K562 (cell line): ENCODE results near the gene IBA57. TPM values are rescaled to one million over a fixed set of nuclear protein-coding genes. Genes with fewer than 3 reads are reported as not detected.

ENCODE experiments used
- ATAC-seq: fragments of 200-7000 bp; cut with Tn5 transposase; 3 replicates; pipeline ENCODE4 v1.9.1; 2020; ENCODE audit warnings: moderate library complexity
- BruUV-seq: library from RNA; stranded (reverse); fragments of 400-500 nt; replicated peaks from 2 replicates; lab custom pipeline; 2021; lab: Mats Ljungman, UMichigan
- CTCF ChIA-PET: fragments of 300-600 bp; formaldehyde crosslinking; extraction: SDS; loops from one replicate; lab custom pipeline; 2021; ENCODE audit warnings: low intra/inter-chr PET ratio; lab: Yijun Ruan, JAX
- POLR2A ChIA-PET: fragments of 300-600, 350-650 bp; sonication (Branson Sonifier 250); formaldehyde crosslinking; extraction: SDS; loops from one replicate; lab custom pipeline; 2021; ENCODE audit warnings: antibody characterized with exemption, inconsistent platforms; lab: Yijun Ruan, JAX
- DNase-seq, 4 experiments: peaks; one replicate each; pipeline versions ENCODE4 v3.0.0 to v3.0.0-alpha.2; 2011 to 2018; ENCODE audit warnings: low spot score in 3 of 4, mixed read lengths in 3 of 4; ENCODE audit errors: extremely low read depth in 1 of 4
- FAIRE-seq: peaks from 2 replicates; lab custom pipeline; 2011; peaks lifted over from hg19 to GRCh38; lab: Jason Lieb, UNC
- H2AFZ ChIP-seq: 2 replicates; pipeline ENCODE4 v1.6.0; 2011; ENCODE audit warnings: low read depth, low read length, control low read depth, inconsistent platforms
- H3K27ac ChIP-seq: fragments of 200-600 bp; 3 replicates; pipeline ENCODE4 v1.8.0; 2011; ENCODE audit warnings: low read depth, mild to moderate bottlenecking, control low read depth, inconsistent platforms, low read length, moderate library complexity, mixed read lengths; ENCODE audit errors: extremely low read depth
- H3K27me3 ChIP-seq, 2 experiments: fragments of 300-600 bp in 1 of 2; 2 replicates in 1 of 2; 3 replicates in 1 of 2; pipeline versions ENCODE4 v1.6.0 to v1.8.0; 2011; ENCODE audit warnings: inconsistent platforms in 2 of 2, low read length in 2 of 2, mild to moderate bottlenecking in 1 of 2, mixed read lengths in 1 of 2, moderate library complexity in 1 of 2; ENCODE audit not compliant: control insufficient read depth in 2 of 2, insufficient read depth in 2 of 2
- H3K36me3 ChIP-seq: fragments of 300-600 bp; 3 replicates; pipeline ENCODE4 v1.8.0; 2011; ENCODE audit warnings: mild to moderate bottlenecking, low read length, inconsistent platforms; ENCODE audit not compliant: control insufficient read depth, insufficient read depth
- H3K4me1 ChIP-seq, 2 experiments: fragments of 200-600 bp in 1 of 2; replicated peaks in 1 of 2; 2 replicates in 1 of 2; 3 replicates in 1 of 2; pipeline versions ENCODE4 v1.5.1 to v1.8.0; 2011; ENCODE audit warnings: inconsistent platforms in 2 of 2, low read length in 2 of 2, mild to moderate bottlenecking in 1 of 2, mixed read lengths in 1 of 2, moderate library complexity in 1 of 2; ENCODE audit not compliant: control insufficient read depth in 2 of 2, insufficient read depth in 2 of 2
- H3K4me2 ChIP-seq: 2 replicates; pipeline ENCODE4 v1.6.1; 2011; ENCODE audit warnings: low read length, control low read depth, inconsistent platforms, mixed read lengths; ENCODE audit not compliant: insufficient read depth
- H3K4me3 ChIP-seq: fragments of 200-600 bp; sonication (generic), shearing (Covaris generic); 2 replicates; pipeline ENCODE4 v1.5.1; 2016; ENCODE audit warnings: control low read depth, inconsistent platforms
- H3K79me2 ChIP-seq: fragments of 200-600 bp; 3 replicates; pipeline ENCODE4 v1.8.0; 2011; ENCODE audit warnings: low read length, inconsistent platforms; ENCODE audit not compliant: control insufficient read depth, insufficient read depth
- H3K9ac ChIP-seq, 2 experiments: 2 replicates each; pipeline versions ENCODE4 v1.6.0 to v1.6.1; 2011; ENCODE audit warnings: low read depth in 2 of 2, low read length in 2 of 2, control low read depth in 1 of 2, inconsistent platforms in 1 of 2, mild to moderate bottlenecking in 1 of 2, mixed read lengths in 1 of 2; ENCODE audit not compliant: insufficient read depth in 1 of 2
- H3K9me1 ChIP-seq: one replicate; pipeline ENCODE4 v1.6.0; 2011; ENCODE audit warnings: inconsistent platforms, mild to moderate bottlenecking, low read length, moderate library complexity; ENCODE audit not compliant: control insufficient read depth, insufficient read depth
- H3K9me3 ChIP-seq: replicated peaks from 2 replicates; pipeline ENCODE4 v1.5.1; 2011; ENCODE audit warnings: low read depth, low read length, inconsistent platforms; ENCODE audit not compliant: control insufficient read depth, insufficient read depth
- H4K20me1 ChIP-seq: replicated peaks from 2 replicates; pipeline ENCODE4 v1.6.1; 2011; ENCODE audit warnings: low read length, inconsistent platforms, mixed read lengths; ENCODE audit not compliant: control insufficient read depth, insufficient read depth
- AFF4 ChIP-seq: sonication (generic); formaldehyde crosslinking; IDR thresholded peaks from 2 replicates; pipeline ENCODE4 v1.8.0; 2023; ENCODE audit warnings: mild to moderate bottlenecking, missing genetic modification reagents
- POLR2A ChIP-seq: fragments of 450-650 bp; conservative IDR thresholded peaks from 2 replicates; pipeline ENCODE4 v1.6.1; 2016
- RBFOX2 ChIP-seq: fragments of 200-400 bp; formaldehyde crosslinking; IDR thresholded peaks from 2 replicates; pipeline ENCODE4 v1.6.1; 2017; ENCODE audit warnings: low read depth, mild to moderate bottlenecking, low read length, moderate library complexity
- WGBS: fragments of 100-300 bp; shearing (Covaris generic); methylation state at CpG from one replicate; pipeline ENCODE4 v1.1.6; 2016; ENCODE audit warnings: low coverage, mixed read lengths; ENCODE audit not compliant: insufficient coverage; ENCODE audit errors: missing lambda C conversion rate; 5-methylcytosine and 5-hydroxymethylcytosine counted together
- in situ Hi-C: fragments of 300-500 bp; cut with MboI; formaldehyde crosslinking; loops from 4 replicates; pipeline ENCODE4 v1.15.0; 2018; ENCODE audit warnings: inconsistent platforms, mixed read lengths
- intact Hi-C: fragments of 100-400 bp; cut with micrococcal nuclease; formaldehyde crosslinking; loops from 2 replicates; pipeline ENCODE4 v1.14.2; 2022
- polyA plus RNA-seq, 8 experiments: library from polyadenylated mRNA; depleted of rRNA in 4 of 8; stranded (reverse) in 5 of 8; unstranded in 3 of 8; fragments of >200 nt; fragmentation: Nextera tagmentation in 2 of 8; fragmentation: Illumina TruSeq in 1 of 8; extraction: Ambion mirVana in 2 of 8; extraction: Trizol in 1 of 8; gene quantifications; 2 replicates each; pipeline versions ENCODE4 v1.2.1 to v1.2.3, GENCODE V29; 2011 to 2014; ENCODE audit warnings: inconsistent platforms in 1 of 8, missing spikeins in 1 of 8
- total RNA-seq, 7 experiments: library from RNA; depleted of rRNA in 6 of 7; stranded (reverse); fragments of >200 nt in 6 of 7; fragmentation: Illumina TruSeq in 2 of 7; extraction: Trizol in 2 of 7; gene quantifications; 2 replicates each; pipeline versions ENCODE4 v1.2.1 to v1.2.3, GENCODE V29; 2011 to 2021; ENCODE audit warnings: low replicate concordance in 1 of 7

Gene IBA57
- total and polyA plus RNA-seq, 9 of the 15 experiments (the other 6 are each of a cell fraction or from before 2014, with no cell fraction given) = 0.77 to 15.5 (median 2.7) TPM

GRCh38 chr1:228219245-228219961 is 53.8 kb downstream of the IBA57 start:
- no peak for ATAC-seq
- 0 out of 2 replicates have a peak, but pooled peaks cover 2% of the 10 kb centered on the region for H4K20me1 ChIP-seq
- peak overlapping the region in 1 of 2 experiments; percentile 63; a peak in 1 of 4 replicates for H3K9ac ChIP-seq
- FAIRE-seq = no peak
- no peaks in the 10 kb centered on the region for H3K36me3 ChIP-seq
- peaks cover 5 to 42% of the 10 kb centered on the region in 2 experiments; a peak in 3 of 5 replicates for H3K4me1 ChIP-seq
- no peaks in the 10 kb centered on the region for H3K9me1 ChIP-seq
- 52% methylated on average over 16 of the region's 16 CpGs for WGBS
- no peak overlapping the region for H2AFZ ChIP-seq
- H3K4me3 ChIP-seq = no peak overlapping the region
- H3K79me2 ChIP-seq = no peaks in the 10 kb centered on the region
- DNase-seq = no peak
- intact Hi-C loops = no loop called here
- ChIA-PET POLR2A (interaction anchor here (0.7 to 1.7 kb wide), 3 partner anchors 9 to 236 kb away, joined by 3 to 5 read pairs (median 4); no protein-coding TSS in a partner anchor), CTCF (no interaction called here)
- in situ Hi-C loops = no loop called here
- no peak overlapping the region for H3K27ac ChIP-seq
- H3K9me3 ChIP-seq = no peaks in the 10 kb centered on the region
- no peak overlapping the region for H3K4me2 ChIP-seq
- H3K27me3 ChIP-seq = peaks cover 4 to 8% of the 10 kb centered on the region in 2 experiments; a peak in 3 of 5 replicates
- no TSS peak for BruUV-seq
- TF ChIP-seq RBFOX2 = 0 out of 2 replicates have a peak, but pooled peaks have one; percentile 19
- no peak for TF ChIP-seq AFF4 (CRISPR knock-in tag)
- no peak for TF ChIP-seq POLR2A
